GM21786 (cell line): ENCODE results near the gene ZNF574.

ENCODE experiments used
- ATAC-seq: cut with Tn5 transposase; IDR thresholded peaks from one replicate; pipeline ENCODE4 v1.9.1; 2021; ENCODE audit not compliant: unreplicated experiment

Gene ZNF574

DNA sequence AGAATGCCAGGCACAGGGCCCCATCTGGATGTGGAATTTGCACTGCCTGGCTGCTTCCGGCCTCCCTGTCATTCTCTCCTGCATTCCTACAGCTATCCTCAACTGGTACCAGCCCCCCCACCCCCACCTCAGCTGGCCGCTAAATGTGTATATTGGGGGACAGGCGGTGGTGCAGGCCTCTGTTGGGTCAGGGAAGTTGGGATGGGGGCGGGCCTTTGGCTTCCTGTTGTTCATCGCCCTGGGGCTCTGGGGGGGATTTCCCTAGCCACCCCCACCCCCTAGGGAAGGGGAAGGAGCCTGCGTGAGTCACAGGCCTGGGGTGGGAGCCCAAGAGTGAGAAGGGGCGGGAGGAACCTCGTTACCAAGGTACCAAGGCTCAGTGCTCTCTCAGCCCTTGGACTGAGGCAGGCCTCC is 45.7 kb downstream of the ZNF574 start:
- no peak for ATAC-seq

DNA sequence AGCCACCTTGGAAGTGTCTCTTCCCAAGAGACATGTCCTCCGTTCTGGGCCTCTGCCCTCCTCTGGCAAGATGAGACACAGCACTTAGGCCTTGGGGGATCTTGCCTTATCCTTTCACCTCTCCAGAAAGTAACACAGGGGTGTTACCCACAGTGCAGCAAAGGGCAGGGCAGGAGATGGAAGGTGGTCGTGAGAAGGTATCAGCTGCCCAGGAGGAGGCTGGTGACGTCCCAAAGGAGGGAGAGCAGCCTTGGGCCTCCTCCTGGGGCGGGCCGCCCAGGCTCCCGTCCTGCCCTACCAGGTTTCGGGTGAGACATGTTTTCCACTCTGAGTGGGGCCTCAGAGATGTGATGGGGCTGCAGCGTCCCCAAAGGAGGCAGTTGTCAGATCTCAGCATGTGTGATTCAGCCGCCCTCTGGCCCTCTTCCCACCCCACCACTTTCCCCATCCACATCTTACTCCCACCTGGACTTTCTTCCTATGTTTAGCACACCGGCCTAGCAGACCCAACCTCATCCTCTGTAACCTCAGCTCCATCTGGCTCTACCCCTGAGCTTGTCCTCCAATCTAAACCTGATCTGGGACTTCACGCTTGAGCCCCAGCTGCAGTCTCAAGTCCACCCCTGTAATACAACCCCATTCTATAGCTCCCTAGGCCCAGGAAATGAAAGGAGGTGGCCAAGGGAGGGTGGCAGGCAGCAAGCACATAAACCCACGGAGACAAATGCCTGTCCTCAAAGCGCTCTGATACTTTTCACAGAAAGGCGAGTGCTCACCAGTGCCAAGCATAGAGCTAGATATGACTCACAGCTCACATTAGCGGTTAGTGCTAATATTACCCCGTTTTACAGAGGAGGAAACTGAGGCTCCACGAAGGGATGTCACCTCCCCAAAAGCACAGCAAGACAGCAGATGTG is 47.0 kb downstream of the ZNF574 start:
- ATAC-seq = no peak

DNA sequence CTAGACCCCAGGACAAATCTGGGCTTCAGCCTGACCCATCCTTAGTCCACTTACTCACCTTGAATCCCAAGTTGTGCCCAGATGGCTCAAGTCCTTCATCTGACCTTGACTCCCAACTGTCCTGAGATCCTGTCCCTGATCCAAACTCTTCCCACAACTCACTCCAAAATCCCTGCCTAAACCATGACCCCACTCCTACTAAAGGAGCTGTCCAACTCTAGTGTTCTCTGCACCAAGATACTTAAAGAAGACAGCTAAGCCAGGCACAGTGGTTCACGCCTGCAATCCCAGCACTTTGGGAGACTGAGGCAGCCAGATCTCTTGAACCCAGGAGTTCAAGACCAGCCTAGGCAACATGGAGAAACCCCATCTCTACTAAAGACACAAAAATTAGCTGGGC is 47.8 kb downstream of the ZNF574 start:
- ATAC-seq = no peak

GRCh38 chr19:42124386-42124901 is 48.5 kb downstream of the ZNF574 start:
- ATAC-seq = no peak

DNA sequence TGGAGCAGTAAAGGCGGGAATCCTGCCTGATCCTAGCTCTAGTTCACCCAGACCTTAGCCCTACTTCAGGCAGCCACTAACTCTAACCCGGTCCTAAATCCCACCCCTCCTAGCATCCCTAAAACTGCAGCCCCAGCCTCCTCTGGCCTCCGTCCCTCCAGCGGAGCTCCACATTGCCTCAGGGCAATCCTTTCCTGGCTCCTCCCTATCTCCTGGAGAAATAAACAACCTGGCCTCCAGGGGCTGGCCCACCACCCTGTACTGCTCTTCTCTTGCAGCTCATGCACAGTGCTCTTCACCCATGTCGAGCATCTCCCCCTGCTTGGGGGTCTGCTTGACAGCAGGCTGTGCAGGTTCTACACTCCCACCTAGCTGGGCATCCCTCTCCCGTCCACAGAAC is 49.6 kb downstream of the ZNF574 start:
- ATAC-seq = no peak

- ATAC-seq = no peak
Measured at GRCh38 chr19:42126574-42126973, 50.6 kb downstream of the ZNF574 start.

GRCh38 chr19:42129399-42130253 is 53.7 kb downstream of the ZNF574 start:
- peak; percentile 51 for ATAC-seq

DNA sequence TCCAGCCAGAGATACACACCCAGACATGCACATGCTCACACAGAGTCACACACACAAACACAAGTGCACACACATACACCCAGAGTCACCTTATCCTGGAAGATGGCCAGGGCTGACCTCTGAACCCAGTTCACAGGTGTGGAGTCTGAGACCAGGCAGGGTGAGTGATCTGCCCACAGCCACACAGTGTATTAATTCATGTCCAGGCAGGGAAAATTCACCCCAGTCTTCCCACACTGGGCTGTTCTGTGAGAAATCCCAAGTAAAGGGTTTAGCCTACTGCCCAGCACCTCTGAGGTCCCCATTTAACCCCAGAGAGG is 54.2 kb downstream of the ZNF574 start:
- no peak for ATAC-seq
